Liver (tissue), 9 donors: Measurements from ENCODE around the gene TM9SF4. TPM values are rescaled to one million over a fixed set of nuclear protein-coding genes. Genes with fewer than 3 reads are reported as not detected.

Experiments
- DNase-seq: peaks from one replicate; pipeline ENCODE4 v3.0.0-alpha.2; 2017; ENCODE audit warnings: low spot score
- H3K27ac ChIP-seq, 2 donors: one replicate each; pipeline ENCODE4 v1.7.0; 2013; ENCODE audit warnings: inconsistent platforms in 2 of 2, low read length in 2 of 2, control low read depth in 1 of 2, low read depth in 1 of 2, mild to moderate bottlenecking in 1 of 2
- H3K27me3 ChIP-seq, 4 donors: one replicate each; pipeline versions ENCODE4 v1.6.1 to v1.7.0; 2013; ENCODE audit warnings: low read length in 3 of 4, inconsistent platforms in 1 of 4, mild to moderate bottlenecking in 1 of 4, moderate library complexity in 1 of 4; ENCODE audit not compliant: control insufficient read depth in 4 of 4, insufficient read depth in 4 of 4
- H3K36me3 ChIP-seq, 4 donors: one replicate each; pipeline versions ENCODE4 v1.6.1 to v1.7.0; 2013; ENCODE audit warnings: low read length in 3 of 4, mild to moderate bottlenecking in 3 of 4, low read depth in 1 of 4, moderate library complexity in 1 of 4; ENCODE audit not compliant: control insufficient read depth in 4 of 4, insufficient read depth in 3 of 4
- H3K4me1 ChIP-seq, 4 donors: one replicate each; pipeline versions ENCODE4 v1.6.1 to v1.7.0; 2013; ENCODE audit warnings: low read length in 3 of 4, mild to moderate bottlenecking in 3 of 4, moderate library complexity in 1 of 4; ENCODE audit not compliant: control insufficient read depth in 4 of 4, insufficient read depth in 4 of 4
- H3K4me3 ChIP-seq, 3 donors: one replicate each; pipeline versions ENCODE4 v1.6.1 to v1.7.0; 2013; ENCODE audit warnings: low read length in 3 of 3, control low read depth in 1 of 3, low read depth in 1 of 3, mild to moderate bottlenecking in 1 of 3
- H3K9ac ChIP-seq, 2 donors: one replicate each; pipeline ENCODE4 v1.7.0; 2013; ENCODE audit warnings: low read length in 2 of 2, mild to moderate bottlenecking in 2 of 2, moderate library complexity in 2 of 2, control low read depth in 1 of 2, low read depth in 1 of 2
- H3K9me3 ChIP-seq, 4 donors: one replicate each; pipeline versions ENCODE4 v1.6.1 to v1.7.0; 2013; ENCODE audit warnings: low read length in 3 of 4; ENCODE audit not compliant: control insufficient read depth in 4 of 4
- FOXA2 ChIP-seq: IDR thresholded peaks from 2 replicates; pipeline ENCODE4 v1.6.1; 2016; ENCODE audit warnings: antibody characterized with exemption
- GABPA ChIP-seq, 2 donors: IDR thresholded peaks in 1 of 2; conservative IDR thresholded peaks in 1 of 2; 2 replicates each; pipeline ENCODE4 v1.6.1; 2016; ENCODE audit warnings: antibody characterized with exemption in 2 of 2, mild to moderate bottlenecking in 1 of 2, moderate library complexity in 1 of 2
- HNF4A ChIP-seq, 2 donors: conservative IDR thresholded peaks; 2 replicates each; pipeline ENCODE4 v1.6.1; 2016; ENCODE audit warnings: antibody characterized with exemption in 2 of 2, mild to moderate bottlenecking in 2 of 2
- HNF4G ChIP-seq: IDR thresholded peaks from 2 replicates; pipeline ENCODE4 v1.6.1; 2016; ENCODE audit warnings: antibody characterized with exemption
- RAD21 ChIP-seq, 2 donors: IDR thresholded peaks; 2 replicates each; pipeline ENCODE4 v1.6.1; 2016; ENCODE audit warnings: antibody characterized with exemption in 2 of 2, mild to moderate bottlenecking in 2 of 2
- REST ChIP-seq: IDR thresholded peaks from 2 replicates; pipeline ENCODE4 v1.6.1; 2016; ENCODE audit warnings: antibody characterized with exemption, mild to moderate bottlenecking
- RXRA ChIP-seq, 2 donors: IDR thresholded peaks; 2 replicates each; pipeline ENCODE4 v1.6.1; 2017 to 2018; ENCODE audit warnings: antibody characterized with exemption in 2 of 2, mild to moderate bottlenecking in 1 of 2
- SP1 ChIP-seq: IDR thresholded peaks from 2 replicates; pipeline ENCODE4 v1.6.1; 2018; ENCODE audit warnings: antibody characterized with exemption, mild to moderate bottlenecking
- TAF1 ChIP-seq: conservative IDR thresholded peaks from 2 replicates; pipeline ENCODE4 v1.6.1; 2016; ENCODE audit warnings: antibody characterized with exemption, mild to moderate bottlenecking
- YY1 ChIP-seq: IDR thresholded peaks from 2 replicates; pipeline ENCODE4 v1.6.1; 2016; ENCODE audit warnings: antibody characterized with exemption, mild to moderate bottlenecking
- ZBTB33 ChIP-seq: IDR thresholded peaks from 2 replicates; pipeline ENCODE4 v1.6.1; 2016; ENCODE audit warnings: antibody characterized with exemption
- WGBS: extraction: QIAGEN DNeasy Blood & Tissue Kit; methylation state at CpG from one replicate; pipeline ENCODE4 v1.1.7; 2013; 5-methylcytosine and 5-hydroxymethylcytosine counted together
- polyA plus RNA-seq, 2 donors: library from polyadenylated mRNA; stranded (reverse) in 1 of 2; unstranded in 1 of 2; fragments of 200-250 nt in 1 of 2; fragments of >200 nt in 1 of 2; fragmentation: Nextera tagmentation in 1 of 2; extraction: Ambion mirVana in 1 of 2; gene quantifications; one replicate each; pipeline versions ENCODE4 v1.2.1 to v1.2.3, GENCODE V29; 2013 to 2015
- total RNA-seq, 2 donors: library from RNA; depleted of rRNA; stranded (reverse); fragments of >200 nt; gene quantifications; one replicate each; pipeline ENCODE4 v1.2.3, GENCODE V29; 2014
- TF ChIP-seq, protein P1 (sequence below): IDR thresholded peaks from 2 replicates; pipeline ENCODE4 v1.6.1; 2016; ENCODE audit warnings: antibody characterized with exemption
- TF ChIP-seq, protein P2 (sequence below): fragments of 150-350 bp; IDR thresholded peaks from 2 replicates; pipeline ENCODE4 v1.5.1; 2017; ENCODE audit warnings: improper control_type of control experiment, low read depth, low read length; ENCODE audit not compliant: missing input control
- donor health status: healthy.
- donor health status: healthy.
- donor health status: healthy.
- donor health status: healthy.
- donor health status: healthy.

Gene TM9SF4
- total and polyA plus RNA-seq, 4 donors: 15.9 to 26.2 (median 22.2) TPM

- no peak overlapping the region for H3K9ac ChIP-seq
- WGBS: 94% methylated on average over 3 of the region's 3 CpGs
- H3K27ac ChIP-seq: no peak overlapping the region
- DNase-seq: no peak
- H3K27me3 ChIP-seq: no peaks in the 10 kb centered on the region
- H3K9me3 ChIP-seq: no peaks in the 10 kb centered on the region
- no peak for TF ChIP-seq GABPA (IDR thresholded peaks at IDR 0.05 in 1 of 2, conservative IDR thresholded peaks at IDR 0.05 in 1 of 2)
- no peak for TF ChIP-seq YY1
- H3K4me1 ChIP-seq: peaks cover 0 to 4% (median 0%) of the 10 kb centered on the region in 4 donors
- no peak overlapping the region for H3K4me3 ChIP-seq
- H3K36me3 ChIP-seq: peaks cover 0 to 4% (median 0%) of the 10 kb centered on the region in 4 donors
These were observed 20.8 kb upstream of the TM9SF4 start for GRCh38 chr20:32088759-32089158.

GRCh38 chr20:32089637-32090362 lies 19.7 kb upstream of the TM9SF4 start:
- no peak overlapping the region for H3K27ac ChIP-seq
- no peaks in the 10 kb centered on the region for H3K9me3 ChIP-seq
- WGBS: 75% methylated on average over 5 of the region's 5 CpGs
- TF ChIP-seq RXRA (IDR thresholded peaks at IDR 0.05) (no peak), HNF4A (conservative IDR thresholded peaks at IDR 0.05) (no peak), REST (no peak), YY1 (no peak), FOXA2 (no peak), TAF1 (no peak), SP1 (no peak), RAD21 (IDR thresholded peaks at IDR 0.05) (no peak), HNF4G (no peak), GABPA (IDR thresholded peaks at IDR 0.05 in 1 of 2, conservative IDR thresholded peaks at IDR 0.05 in 1 of 2) (no peak), ZBTB33 (no peak)
- TF ChIP-seq, protein P1, sequence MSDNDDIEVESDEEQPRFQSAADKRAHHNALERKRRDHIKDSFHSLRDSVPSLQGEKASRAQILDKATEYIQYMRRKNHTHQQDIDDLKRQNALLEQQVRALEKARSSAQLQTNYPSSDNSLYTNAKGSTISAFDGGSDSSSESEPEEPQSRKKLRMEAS: no peak
- TF ChIP-seq, protein P2, sequence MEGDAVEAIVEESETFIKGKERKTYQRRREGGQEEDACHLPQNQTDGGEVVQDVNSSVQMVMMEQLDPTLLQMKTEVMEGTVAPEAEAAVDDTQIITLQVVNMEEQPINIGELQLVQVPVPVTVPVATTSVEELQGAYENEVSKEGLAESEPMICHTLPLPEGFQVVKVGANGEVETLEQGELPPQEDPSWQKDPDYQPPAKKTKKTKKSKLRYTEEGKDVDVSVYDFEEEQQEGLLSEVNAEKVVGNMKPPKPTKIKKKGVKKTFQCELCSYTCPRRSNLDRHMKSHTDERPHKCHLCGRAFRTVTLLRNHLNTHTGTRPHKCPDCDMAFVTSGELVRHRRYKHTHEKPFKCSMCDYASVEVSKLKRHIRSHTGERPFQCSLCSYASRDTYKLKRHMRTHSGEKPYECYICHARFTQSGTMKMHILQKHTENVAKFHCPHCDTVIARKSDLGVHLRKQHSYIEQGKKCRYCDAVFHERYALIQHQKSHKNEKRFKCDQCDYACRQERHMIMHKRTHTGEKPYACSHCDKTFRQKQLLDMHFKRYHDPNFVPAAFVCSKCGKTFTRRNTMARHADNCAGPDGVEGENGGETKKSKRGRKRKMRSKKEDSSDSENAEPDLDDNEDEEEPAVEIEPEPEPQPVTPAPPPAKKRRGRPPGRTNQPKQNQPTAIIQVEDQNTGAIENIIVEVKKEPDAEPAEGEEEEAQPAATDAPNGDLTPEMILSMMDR: no peak
- H3K36me3 ChIP-seq: peaks cover 0 to 4% (median 0%) of the 10 kb centered on the region in 4 donors
- no peaks in the 10 kb centered on the region for H3K27me3 ChIP-seq
- H3K4me3 ChIP-seq: no peak overlapping the region
- no peak for DNase-seq
- no peak overlapping the region for H3K9ac ChIP-seq
- peaks cover 0 to 4% (median 0%) of the 10 kb centered on the region in 4 donors for H3K4me1 ChIP-seq
